SK-N-SH (cell line): ENCODE results near the gene UBTF. TPM values are rescaled to one million over a fixed set of nuclear protein-coding genes. Genes with fewer than 3 reads are reported as not detected.

Source experiments
- CTCF ChIA-PET: fragments of 300-600, 350-600 bp; formaldehyde crosslinking; extraction: SDS; loops from one replicate; lab custom pipeline; 2021; lab: Yijun Ruan, JAX
- POLR2A ChIA-PET: fragments of 350-600 bp; sonication (Branson Sonifier 250); formaldehyde crosslinking; extraction: SDS; loops from one replicate; lab custom pipeline; 2020; ENCODE audit warnings: antibody characterized with exemption, inconsistent platforms; lab: Yijun Ruan, JAX
- DNase-seq: peaks from one replicate; pipeline ENCODE4 v3.0.0; 2012
- H2AFZ ChIP-seq: fragments of 200-600 bp; sonication (generic); 2 replicates; pipeline ENCODE4 v1.8.1; 2016; ENCODE audit warnings: antibody characterized with exemption, mild to moderate bottlenecking, low read depth
- H3F3A ChIP-seq: fragments of 200-600 bp; sonication (generic); replicated peaks from 2 replicates; pipeline ENCODE3; 2016; ENCODE audit warnings: antibody characterized with exemption, mild to moderate bottlenecking; ENCODE audit not compliant: insufficient read depth
- H3K27ac ChIP-seq, 2 experiments: fragments of 200-500 bp in 1 of 2; fragments of 200-600 bp in 1 of 2; sonication (Bioruptor generic) in 1 of 2; sonication (generic), shearing (Covaris generic) in 1 of 2; 2 replicates each; pipeline versions ENCODE4 v1.5.1 to v1.6.1; 2014 to 2016; ENCODE audit warnings: low read depth in 2 of 2, inconsistent platforms in 1 of 2, low read length in 1 of 2, mild to moderate bottlenecking in 1 of 2, mixed read lengths in 1 of 2
- H3K27me3 ChIP-seq: fragments of 200-600 bp; sonication (generic), shearing (Covaris generic); 2 replicates; pipeline ENCODE4 v1.6.1; 2016; ENCODE audit warnings: mixed run types; ENCODE audit not compliant: insufficient read depth
- H3K36me3 ChIP-seq, 2 experiments: fragments of 200-500 bp in 1 of 2; fragments of 200-600 bp in 1 of 2; sonication (Bioruptor generic) in 1 of 2; sonication (generic) in 1 of 2; replicated peaks in 1 of 2; 2 replicates each; pipeline versions ENCODE3 to v1.5.1; 2014 to 2016; ENCODE audit warnings: low read length in 1 of 2, mild to moderate bottlenecking in 1 of 2; ENCODE audit not compliant: insufficient read depth in 2 of 2, control insufficient read depth in 1 of 2
- H3K4me1 ChIP-seq, 2 experiments: fragments of 200-500 bp in 1 of 2; fragments of 200-600 bp in 1 of 2; sonication (Bioruptor generic) in 1 of 2; sonication (generic), shearing (Covaris generic) in 1 of 2; 2 replicates each; pipeline versions ENCODE4 v1.5.1 to v1.6.1; 2014 to 2016; ENCODE audit warnings: low read depth in 1 of 2, low read length in 1 of 2, mixed run types in 1 of 2; ENCODE audit not compliant: insufficient read depth in 2 of 2, control insufficient read depth in 1 of 2
- H3K4me2 ChIP-seq: fragments of 200-600 bp; sonication (generic), shearing (Covaris generic); 2 replicates; pipeline ENCODE4 v1.6.1; 2017; ENCODE audit warnings: mixed run types
- H3K4me3 ChIP-seq, 2 experiments: fragments of 200-500 bp in 1 of 2; fragments of 200-600 bp in 1 of 2; sonication (Bioruptor generic) in 1 of 2; sonication (generic), shearing (Covaris generic) in 1 of 2; 2 replicates each; pipeline versions ENCODE4 v1.5.1 to v1.8.1; 2014 to 2016; ENCODE audit warnings: low read depth in 2 of 2, inconsistent platforms in 1 of 2, low read length in 1 of 2, mild to moderate bottlenecking in 1 of 2, mixed read lengths in 1 of 2, moderate library complexity in 1 of 2
- H3K79me2 ChIP-seq: fragments of 200-600 bp; sonication (generic); 2 replicates; pipeline ENCODE4 v1.8.1; 2017; ENCODE audit warnings: mild to moderate bottlenecking; ENCODE audit not compliant: insufficient read depth
- H3K9ac ChIP-seq: fragments of 200-600 bp; sonication (generic); 2 replicates; pipeline ENCODE4 v1.6.1; 2017; ENCODE audit warnings: mixed run types
- H3K9me2 ChIP-seq: fragments of 200-600 bp; sonication (generic); 2 replicates; pipeline ENCODE4 v1.6.1; 2017; ENCODE audit warnings: mixed run types
- H3K9me3 ChIP-seq: fragments of 200-600 bp; sonication (generic); 2 replicates; pipeline ENCODE4 v1.6.1; 2017; ENCODE audit warnings: mixed run types, mild to moderate bottlenecking, moderate library complexity
- H4K20me1 ChIP-seq: fragments of 200-600 bp; sonication (generic); 2 replicates; pipeline ENCODE4 v1.6.1; 2017; ENCODE audit warnings: mild to moderate bottlenecking, mixed run types; ENCODE audit not compliant: insufficient read depth
- CHD2 ChIP-seq: fragments of 150-350 bp; IDR thresholded peaks from 2 replicates; pipeline ENCODE4 v1.6.1; 2018; ENCODE audit warnings: low read length; ENCODE audit not compliant: partially characterized antibody
- CTCF ChIP-seq: fragments of 200-600 bp; sonication (generic); IDR thresholded peaks from 2 replicates; pipeline ENCODE4 v1.6.1; 2017; ENCODE audit warnings: antibody characterized with exemption, mild to moderate bottlenecking, moderate library complexity
- ELF1 ChIP-seq: IDR thresholded peaks from 2 replicates; pipeline ENCODE4 v1.4.0; 2012
- EP300 ChIP-seq, 2 experiments: IDR thresholded peaks; 2 replicates each; pipeline versions ENCODE4 v1.4.0 to v1.6.1; 2012; ENCODE audit warnings: borderline replicate concordance in 1 of 2, low read depth in 1 of 2, low read length in 1 of 2
- EZH2phosphoT487 ChIP-seq: fragments of 200-600 bp; sonication (generic); IDR thresholded peaks from 2 replicates; pipeline ENCODE4 v1.6.1; 2017; ENCODE audit warnings: low read depth, mixed run types, mild to moderate bottlenecking, antibody characterized with exemption, moderate library complexity, borderline replicate concordance
- FOSL2 ChIP-seq: IDR thresholded peaks from 2 replicates; pipeline ENCODE4 v1.4.0; 2012; ENCODE audit warnings: low read depth, mild to moderate bottlenecking, moderate library complexity, borderline replicate concordance
- FOXJ3 ChIP-seq: sonication (generic); formaldehyde crosslinking; IDR thresholded peaks from 2 replicates; pipeline ENCODE4 v1.5.1; 2020; ENCODE audit warnings: mild to moderate bottlenecking, missing genetic modification reagents
- GABPA ChIP-seq: IDR thresholded peaks from 2 replicates; pipeline ENCODE4 v1.4.0; 2012; ENCODE audit warnings: low read depth, mild to moderate bottlenecking
- MXI1 ChIP-seq: IDR thresholded peaks from 2 replicates; pipeline ENCODE4 v1.6.1; 2012; ENCODE audit warnings: mild to moderate bottlenecking, low read depth, low read length, improper control_type of control experiment
- NRF1 ChIP-seq: IDR thresholded peaks from 2 replicates; pipeline ENCODE4 v1.6.1; 2012; ENCODE audit warnings: low read depth, mild to moderate bottlenecking, low read length
- RCOR1 ChIP-seq: fragments of 150-350 bp; IDR thresholded peaks from 2 replicates; pipeline ENCODE4 v1.6.1; 2017; ENCODE audit warnings: antibody characterized with exemption, low read length
- RXRA ChIP-seq: IDR thresholded peaks from 2 replicates; pipeline ENCODE4 v1.4.0; 2012; ENCODE audit warnings: low read depth, mild to moderate bottlenecking, borderline replicate concordance
- TCF12 ChIP-seq: IDR thresholded peaks from 2 replicates; pipeline ENCODE4 v1.4.0; 2012
- USF1 ChIP-seq: IDR thresholded peaks from 2 replicates; pipeline ENCODE4 v1.4.0; 2012; ENCODE audit warnings: low read depth, borderline replicate concordance
- YY1 ChIP-seq: IDR thresholded peaks from 2 replicates; pipeline ENCODE4 v1.4.0; 2012; ENCODE audit warnings: low read depth, mild to moderate bottlenecking
- WGBS: methylation state at CpG from one replicate; pipeline ENCODE4 v1.1.6; 2017; ENCODE audit warnings: low lambda C conversion rate; 5-methylcytosine and 5-hydroxymethylcytosine counted together
- polyA plus RNA-seq, 3 experiments: library from polyadenylated mRNA; depleted of rRNA; stranded (reverse); fragments of >200 nt; gene quantifications; 2 replicates each; pipeline ENCODE4 v1.2.3, GENCODE V29; 2012
- TF ChIP-seq, protein P1 (sequence below): IDR thresholded peaks from 2 replicates; pipeline ENCODE4 v1.6.1; 2012; ENCODE audit warnings: mild to moderate bottlenecking, low read depth, low read length, moderate library complexity
- TF ChIP-seq, protein P2 (sequence below): fragments of 150-350 bp; IDR thresholded peaks from 2 replicates; pipeline ENCODE4 v1.6.1; 2016; ENCODE audit warnings: mild to moderate bottlenecking, low read depth, low read length

The UBTF gene
- polyA plus RNA-seq, 1 of the 3 experiments (the other 2 are of a cell fraction) = 37.2 TPM

- DNase-seq = no peak
These were observed 9.6 kb upstream of the UBTF start for GRCh38 chr17:44229090-44229489.

More at GRCh38 chr17:44229090-44229489, 9.6 kb upstream of the UBTF start:
- H4K20me1 ChIP-seq = no peaks in the 10 kb centered on the region
- H3K27me3 ChIP-seq = no peaks in the 10 kb centered on the region
- ChIA-PET CTCF (no interaction called here), POLR2A (interaction anchor here (1.0 kb wide), 1 partner anchor 16 kb away, joined by 3 read pairs; no protein-coding TSS in a partner anchor)
- no peaks in the 10 kb centered on the region for H3K9me2 ChIP-seq
- H3K4me2 ChIP-seq = no peak overlapping the region
- no peak overlapping the region for H3K9ac ChIP-seq
- WGBS = 80% methylated on average over 4 of the region's 6 CpGs
- peaks cover 9% of the 10 kb centered on the region for H3F3A ChIP-seq
- TF ChIP-seq GABPA (no peak), EZH2phosphoT487 (no peak), FOXJ3 (no peak), RXRA (no peak), CTCF (no peak), FOSL2 (no peak), CHD2 (no peak), MXI1 (no peak), YY1 (no peak), EP300 (IDR thresholded peaks at IDR 0.05; ENCODE audit: borderline replicate concordance in 1 of 2, low read depth in 1 of 2, low read length in 1 of 2) (no peak), USF1 (no peak), RCOR1 (no peak), TCF12 (no peak), ELF1 (no peak), NRF1 (no peak)
- TF ChIP-seq, protein P1, sequence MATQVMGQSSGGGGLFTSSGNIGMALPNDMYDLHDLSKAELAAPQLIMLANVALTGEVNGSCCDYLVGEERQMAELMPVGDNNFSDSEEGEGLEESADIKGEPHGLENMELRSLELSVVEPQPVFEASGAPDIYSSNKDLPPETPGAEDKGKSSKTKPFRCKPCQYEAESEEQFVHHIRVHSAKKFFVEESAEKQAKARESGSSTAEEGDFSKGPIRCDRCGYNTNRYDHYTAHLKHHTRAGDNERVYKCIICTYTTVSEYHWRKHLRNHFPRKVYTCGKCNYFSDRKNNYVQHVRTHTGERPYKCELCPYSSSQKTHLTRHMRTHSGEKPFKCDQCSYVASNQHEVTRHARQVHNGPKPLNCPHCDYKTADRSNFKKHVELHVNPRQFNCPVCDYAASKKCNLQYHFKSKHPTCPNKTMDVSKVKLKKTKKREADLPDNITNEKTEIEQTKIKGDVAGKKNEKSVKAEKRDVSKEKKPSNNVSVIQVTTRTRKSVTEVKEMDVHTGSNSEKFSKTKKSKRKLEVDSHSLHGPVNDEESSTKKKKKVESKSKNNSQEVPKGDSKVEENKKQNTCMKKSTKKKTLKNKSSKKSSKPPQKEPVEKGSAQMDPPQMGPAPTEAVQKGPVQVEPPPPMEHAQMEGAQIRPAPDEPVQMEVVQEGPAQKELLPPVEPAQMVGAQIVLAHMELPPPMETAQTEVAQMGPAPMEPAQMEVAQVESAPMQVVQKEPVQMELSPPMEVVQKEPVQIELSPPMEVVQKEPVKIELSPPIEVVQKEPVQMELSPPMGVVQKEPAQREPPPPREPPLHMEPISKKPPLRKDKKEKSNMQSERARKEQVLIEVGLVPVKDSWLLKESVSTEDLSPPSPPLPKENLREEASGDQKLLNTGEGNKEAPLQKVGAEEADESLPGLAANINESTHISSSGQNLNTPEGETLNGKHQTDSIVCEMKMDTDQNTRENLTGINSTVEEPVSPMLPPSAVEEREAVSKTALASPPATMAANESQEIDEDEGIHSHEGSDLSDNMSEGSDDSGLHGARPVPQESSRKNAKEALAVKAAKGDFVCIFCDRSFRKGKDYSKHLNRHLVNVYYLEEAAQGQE = no peak
- TF ChIP-seq, protein P2, sequence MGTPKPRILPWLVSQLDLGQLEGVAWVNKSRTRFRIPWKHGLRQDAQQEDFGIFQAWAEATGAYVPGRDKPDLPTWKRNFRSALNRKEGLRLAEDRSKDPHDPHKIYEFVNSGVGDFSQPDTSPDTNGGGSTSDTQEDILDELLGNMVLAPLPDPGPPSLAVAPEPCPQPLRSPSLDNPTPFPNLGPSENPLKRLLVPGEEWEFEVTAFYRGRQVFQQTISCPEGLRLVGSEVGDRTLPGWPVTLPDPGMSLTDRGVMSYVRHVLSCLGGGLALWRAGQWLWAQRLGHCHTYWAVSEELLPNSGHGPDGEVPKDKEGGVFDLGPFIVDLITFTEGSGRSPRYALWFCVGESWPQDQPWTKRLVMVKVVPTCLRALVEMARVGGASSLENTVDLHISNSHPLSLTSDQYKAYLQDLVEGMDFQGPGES = no peak
- no peaks in the 10 kb centered on the region for H3K9me3 ChIP-seq
- H3K27ac ChIP-seq = no peak overlapping the region
- no peaks in the 10 kb centered on the region for H3K36me3 ChIP-seq
- no peak overlapping the region for H2AFZ ChIP-seq
- no peak overlapping the region for H3K4me3 ChIP-seq
- no peaks in the 10 kb centered on the region; a peak in 1 of 4 replicates for H3K4me1 ChIP-seq
- no peaks in the 10 kb centered on the region for H3K79me2 ChIP-seq
